G401 (cell line): ENCODE results near the gene USP28. TPM values are rescaled to one million over a fixed set of nuclear protein-coding genes. Genes with fewer than 3 reads are reported as not detected.
"Not testable (repeated sequence)": the region's sequence is repeated elsewhere in the genome, so short reads cannot be mapped to it uniquely, and the experiment has no call there.

Source experiments
- DNase-seq: peaks from one replicate; pipeline ENCODE4 v3.0.0-alpha.2; 2015; ENCODE audit warnings: low spot score
- in situ Hi-C: cut with HindIII; loops from 2 replicates; pipeline ENCODE4 v1.10.0; 2016; ENCODE audit warnings: low sequenced_read_pairs, mixed read lengths
- total RNA-seq: library from RNA; depleted of rRNA; stranded (reverse); fragments of >200 nt; shearing (Covaris generic); gene quantifications from 2 replicates; pipeline ENCODE4 v1.2.3, GENCODE V29; 2014

The USP28 gene
- total RNA-seq, 1 experiment from 2014 or later = 40.4 TPM

GRCh38 chr11:113881856-113882255, 6.5 kb upstream of the USP28 start:
- in situ Hi-C loops = no loop called here

GRCh38 chr11:113880971-113881370, 5.6 kb upstream of the USP28 start:
- DNase-seq = no peak
- in situ Hi-C loops = no loop called here

More at GRCh38 chr11:113881856-113882255, 6.5 kb upstream of the USP28 start:
- no peak for DNase-seq

GRCh38 chr11:113879446-113879845, 4.1 kb upstream of the USP28 start:
- DNase-seq, in situ Hi-C loops: not testable (repeated sequence)

- DNase-seq = no peak
- in situ Hi-C loops = no loop called here
Observed at GRCh38 chr11:113877670-113878055, 2.3 kb upstream of the USP28 start.

- in situ Hi-C loops = no loop called here
- DNase-seq = no peak
Observed at GRCh38 chr11:113876798-113877669, 1.7 kb upstream of the USP28 start.

- in situ Hi-C loops = no loop called here
Observed at GRCh38 chr11:113876074-113876797, 864 bp upstream of the USP28 start.

GRCh38 chr11:113874581-113875233, 665 bp downstream of the USP28 start:
- in situ Hi-C loops = no loop called here
- DNase-seq = peak; percentile 40

More at GRCh38 chr11:113876074-113876797, 864 bp upstream of the USP28 start:
- no peak for DNase-seq

GRCh38 chr11:113874096-113874495, 1.3 kb downstream of the USP28 start:
- in situ Hi-C loops = no loop called here
- DNase-seq = no peak

- in situ Hi-C loops = no loop called here
- DNase-seq = peak; percentile 91
Observed at GRCh38 chr11:113873236-113873626, 2.1 kb downstream of the USP28 start.

GRCh38 chr11:113871336-113871735, 4.0 kb downstream of the USP28 start:
- in situ Hi-C loops = no loop called here
- no peak for DNase-seq

- no peak for DNase-seq
- in situ Hi-C loops = no loop called here
Observed at GRCh38 chr11:113867843-113868503, 7.4 kb downstream of the USP28 start.

- in situ Hi-C loops = no loop called here
- DNase-seq = no peak
Observed at GRCh38 chr11:113865873-113866272, 9.5 kb downstream of the USP28 start.

- no peak for DNase-seq
- in situ Hi-C loops = no loop called here
Observed at GRCh38 chr11:113864410-113864809, 11.0 kb downstream of the USP28 start.

GRCh38 chr11:113862435-113862834, 12.9 kb downstream of the USP28 start:
- DNase-seq = no peak
- in situ Hi-C loops = no loop called here

- DNase-seq = no peak
- in situ Hi-C loops = no loop called here
Observed at GRCh38 chr11:113859665-113860064, 15.7 kb downstream of the USP28 start.

GRCh38 chr11:113856966-113857759, 18.2 kb downstream of the USP28 start:
- DNase-seq = no peak
- in situ Hi-C loops = no loop called here

GRCh38 chr11:113855803-113856202, 19.6 kb downstream of the USP28 start:
- in situ Hi-C loops = no loop called here
- DNase-seq = no peak

- in situ Hi-C loops = no loop called here
- no peak for DNase-seq
Observed at GRCh38 chr11:113850188-113850587, 25.2 kb downstream of the USP28 start.

- in situ Hi-C loops = no loop called here
- no peak for DNase-seq
Observed at GRCh38 chr11:113849713-113850112, 25.7 kb downstream of the USP28 start.
